OCI-LY7 (cell line): ENCODE data around the gene NARS2.

Experiments used
- CTCF ChIP-seq: fragments of 200-600 bp; sonication (generic); conservative IDR thresholded peaks from 2 replicates; pipeline ENCODE4 v1.5.1; 2014; ENCODE audit warnings: mild to moderate bottlenecking, antibody characterized with exemption, low read length, moderate library complexity, mixed read lengths
- EZH2phosphoT487 ChIP-seq: fragments of 200-600 bp; sonication (generic); IDR thresholded peaks from 2 replicates; pipeline ENCODE4 v1.6.1; 2018; ENCODE audit warnings: low read depth, borderline replicate concordance, mild to moderate bottlenecking, mixed run types, antibody characterized with exemption, low read length, moderate library complexity, mixed read lengths

GRCh38 chr11:78551066-78551465 lies 23.6 kb downstream of the NARS2 start:
- TF ChIP-seq CTCF (no peak), EZH2phosphoT487 (no peak)
